HG03108 (cell line): ENCODE measurements around the gene HSPA6.
A peak's percentile ranks its signal among the peaks of the same experiment; 100 is the strongest.
"Not testable (repeated sequence)": the region's sequence is repeated elsewhere in the genome, so short reads cannot be mapped to it uniquely, and the experiment has no call there.

Experiments used
- ATAC-seq: cut with Tn5 transposase; IDR thresholded peaks from one replicate; pipeline ENCODE4 v1.9.1; 2021; ENCODE audit warnings: moderate library complexity; ENCODE audit not compliant: unreplicated experiment

The HSPA6 gene

DNA sequence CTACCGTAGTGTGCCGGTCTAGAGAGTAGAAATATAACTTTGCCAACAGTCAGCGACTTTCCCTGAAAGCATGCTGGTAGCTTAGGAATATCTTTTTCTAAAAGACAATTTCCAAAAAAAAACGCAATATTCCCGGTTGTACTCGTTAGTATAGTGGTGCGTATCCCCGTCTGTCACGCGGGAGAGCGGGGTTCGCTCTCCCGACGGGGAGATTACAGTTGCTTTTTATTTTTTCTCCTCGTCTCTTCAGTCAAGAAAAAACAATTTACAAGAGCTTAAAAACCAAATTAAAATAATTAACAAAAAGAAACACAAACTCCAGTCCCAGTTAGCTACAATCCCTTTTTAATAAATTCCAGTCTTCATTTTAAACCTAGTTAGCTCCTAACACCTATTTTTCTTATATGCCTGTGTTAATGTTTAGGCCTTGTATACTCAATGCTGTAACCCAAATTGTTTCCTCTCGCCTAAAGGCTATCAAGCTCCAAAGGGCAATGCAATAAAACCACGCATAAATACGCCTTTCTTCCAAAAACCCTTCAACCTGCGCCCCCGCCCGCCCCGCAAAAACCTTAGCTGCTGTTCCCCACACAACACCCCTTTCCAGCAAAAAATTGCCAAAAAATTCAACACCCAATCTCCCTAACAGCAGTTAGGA is 7.8 kb downstream of the HSPA6 start:
- ATAC-seq = no peak

DNA sequence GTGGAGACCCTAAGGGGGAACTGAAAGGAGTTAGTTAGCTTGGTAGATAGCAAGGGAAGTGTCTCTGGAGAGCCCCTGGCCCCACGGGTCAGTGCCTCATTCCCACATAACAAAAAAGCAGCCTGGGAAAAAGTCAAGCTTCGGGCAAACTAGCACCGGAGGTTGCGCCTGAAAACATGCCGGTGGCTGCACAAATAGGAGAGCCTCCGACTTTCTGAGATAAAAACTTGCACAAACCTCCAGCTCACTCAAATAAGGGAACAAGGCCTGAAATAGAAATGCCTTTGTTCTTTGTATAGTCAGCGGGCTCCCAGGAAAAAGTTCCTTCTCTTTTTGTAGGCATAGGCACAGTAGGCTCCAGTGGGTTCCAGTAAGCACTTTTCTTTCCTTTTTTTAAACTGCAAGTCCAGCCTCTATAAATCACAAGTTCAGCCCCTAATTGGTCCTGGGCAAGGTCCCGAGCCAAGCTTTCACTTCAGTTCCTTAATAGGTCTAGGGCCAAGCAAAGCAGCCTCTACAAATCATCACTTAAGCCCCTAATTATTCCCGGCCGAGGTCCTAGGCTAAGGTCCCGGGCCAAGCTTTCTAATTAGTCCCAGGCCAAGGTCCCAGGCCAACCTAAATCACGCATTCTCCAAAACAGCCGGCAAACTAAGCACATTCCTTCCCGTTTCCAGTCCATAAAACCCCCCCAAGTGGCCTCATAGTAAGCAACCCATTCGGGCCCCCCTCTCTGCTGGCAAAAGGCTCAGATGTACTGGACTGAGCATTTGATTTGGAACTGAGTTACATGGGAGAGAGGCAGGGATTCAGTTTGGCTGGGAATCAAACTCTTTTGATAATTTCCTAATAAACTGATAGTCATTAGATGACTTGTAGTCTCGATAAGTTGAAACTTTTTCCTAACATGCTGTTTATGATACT is 8.6 kb downstream of the HSPA6 start:
- ATAC-seq = not testable (repeated sequence)

DNA sequence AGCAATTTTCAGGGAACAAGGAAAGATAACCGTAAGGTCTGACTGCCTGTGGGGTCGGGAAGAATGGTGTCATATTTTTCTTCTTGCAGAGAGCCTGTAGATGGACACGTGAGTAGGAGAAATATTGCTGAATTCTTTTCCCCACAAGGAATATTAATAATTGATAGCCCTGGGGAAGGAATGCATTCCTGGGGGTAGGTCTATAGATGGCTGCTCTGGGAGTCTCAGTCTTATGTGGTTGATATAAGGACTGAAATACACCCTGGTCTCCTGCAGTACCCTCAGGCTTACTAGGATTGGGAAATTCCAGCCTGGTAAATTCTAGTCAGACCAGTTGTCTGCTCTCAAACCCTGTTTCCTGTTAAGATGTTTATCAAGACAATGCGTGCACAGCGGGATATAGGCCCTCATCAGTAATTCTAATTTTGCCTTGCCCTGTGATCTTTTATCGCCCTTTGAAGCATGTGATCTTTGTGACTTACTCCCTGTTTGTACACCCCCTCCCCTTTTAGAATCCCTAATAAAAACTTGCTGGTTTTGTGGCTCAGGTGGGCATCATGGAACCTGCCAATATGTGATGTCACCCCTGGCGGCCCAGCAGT is 12.8 kb downstream of the HSPA6 start:
- ATAC-seq = not testable (repeated sequence)

DNA sequence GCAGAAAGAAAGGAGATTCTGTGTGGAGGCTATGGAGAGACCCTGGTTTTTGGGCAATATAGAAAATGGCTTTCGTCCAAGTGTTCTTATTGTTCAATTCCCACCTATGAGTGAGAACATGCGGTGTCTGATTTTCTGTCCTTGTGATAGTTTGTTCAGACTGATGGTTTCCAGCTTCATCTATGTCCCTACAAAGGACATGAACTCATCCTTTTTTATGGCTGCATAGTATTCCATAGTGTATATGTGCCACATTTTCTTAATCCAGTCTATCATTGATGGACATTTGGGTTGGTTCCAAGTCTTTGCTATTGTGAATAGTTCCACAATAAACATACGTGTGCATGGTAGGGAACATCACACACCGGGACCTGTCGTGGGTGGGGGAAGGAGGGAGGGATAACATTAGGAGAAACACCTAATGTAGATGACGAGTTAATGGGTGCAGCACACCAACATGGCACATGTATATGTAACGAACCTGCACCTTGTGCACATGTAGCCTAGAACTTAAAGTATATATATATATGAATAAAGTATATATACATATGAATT is 14.7 kb downstream of the HSPA6 start:
- ATAC-seq = not testable (repeated sequence)

DNA sequence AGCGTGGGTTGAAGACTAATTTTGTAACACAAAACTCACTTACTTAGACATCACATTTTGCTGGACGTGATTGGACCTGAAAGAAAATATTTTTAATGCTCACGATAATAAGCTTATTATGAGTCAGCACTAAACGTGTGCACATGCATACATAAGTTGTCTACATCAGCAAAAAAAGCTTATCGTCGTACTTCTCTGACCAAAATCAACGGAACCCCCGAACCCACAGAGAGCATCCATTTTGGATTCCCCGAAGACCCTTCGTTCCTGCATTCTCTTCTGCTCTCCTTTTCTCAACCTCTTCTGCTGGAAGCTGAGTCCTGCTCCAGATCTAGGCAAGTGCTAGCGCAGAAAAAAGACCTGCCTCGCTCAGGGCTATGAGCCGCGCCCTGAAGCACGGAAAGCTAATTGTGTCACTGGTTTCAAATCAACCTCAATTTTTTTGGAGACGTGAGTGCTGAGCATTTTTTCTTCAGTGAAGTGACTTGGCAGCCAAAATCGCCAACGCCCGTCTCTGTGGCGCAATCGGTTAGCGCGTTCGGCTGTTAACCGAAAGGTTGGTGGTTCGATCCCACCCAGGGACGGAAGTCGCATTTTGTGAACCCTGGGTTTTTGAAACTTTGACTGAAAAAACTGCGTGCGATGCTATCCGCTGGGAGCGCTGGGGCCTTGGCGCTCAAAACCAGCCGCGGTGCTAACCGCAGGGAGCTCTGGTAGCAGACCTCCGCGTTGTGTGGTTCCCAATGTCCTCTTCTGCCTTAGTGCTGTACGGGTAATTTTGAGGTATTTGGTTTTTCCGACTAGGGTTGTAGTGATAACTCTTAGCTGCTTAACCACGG is 15.6 kb downstream of the HSPA6 start:
- peak; percentile 42 for ATAC-seq

DNA sequence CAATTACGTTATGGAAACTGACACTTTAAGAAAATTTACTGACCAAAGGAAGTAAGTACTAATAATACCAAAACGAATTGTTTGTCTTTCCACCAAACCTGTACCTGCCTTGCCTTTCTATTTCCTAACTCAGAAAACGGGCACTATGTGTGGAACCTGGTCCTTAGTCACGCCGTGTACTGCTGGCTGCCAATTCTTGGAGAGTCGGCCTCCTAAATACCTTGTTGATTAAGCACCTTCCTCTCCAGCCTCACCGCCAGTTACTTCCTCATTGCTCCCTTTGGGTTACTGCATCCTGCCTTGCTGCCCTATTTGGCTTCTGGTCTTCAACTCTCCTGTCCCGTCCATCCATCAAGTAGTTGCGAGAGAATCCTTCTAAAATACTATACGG is 16.2 kb downstream of the HSPA6 start:
- ATAC-seq = not testable (repeated sequence)

DNA sequence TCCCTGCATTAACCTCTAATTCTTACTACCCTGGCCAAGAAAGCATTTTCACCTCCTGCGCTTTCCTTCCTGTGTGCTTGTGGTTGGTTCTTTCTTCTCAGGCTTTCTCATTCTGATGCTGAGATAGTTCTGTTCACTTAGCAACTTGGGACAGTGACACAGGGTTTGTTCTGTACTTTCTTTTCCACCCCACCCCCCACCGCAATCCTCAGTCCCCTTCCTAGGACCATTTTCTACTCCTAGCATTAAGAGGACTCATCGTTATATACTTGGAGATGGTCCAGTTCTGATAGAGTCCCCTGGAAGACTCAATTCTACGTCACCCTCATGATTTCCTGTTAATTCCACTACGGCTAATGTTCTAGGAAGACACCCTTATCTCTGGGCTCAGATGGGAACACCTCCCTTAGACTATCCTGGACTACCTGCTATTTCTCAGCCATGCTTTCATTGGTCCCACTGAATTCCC is 17.8 kb downstream of the HSPA6 start:
- ATAC-seq = peak; percentile 71

DNA sequence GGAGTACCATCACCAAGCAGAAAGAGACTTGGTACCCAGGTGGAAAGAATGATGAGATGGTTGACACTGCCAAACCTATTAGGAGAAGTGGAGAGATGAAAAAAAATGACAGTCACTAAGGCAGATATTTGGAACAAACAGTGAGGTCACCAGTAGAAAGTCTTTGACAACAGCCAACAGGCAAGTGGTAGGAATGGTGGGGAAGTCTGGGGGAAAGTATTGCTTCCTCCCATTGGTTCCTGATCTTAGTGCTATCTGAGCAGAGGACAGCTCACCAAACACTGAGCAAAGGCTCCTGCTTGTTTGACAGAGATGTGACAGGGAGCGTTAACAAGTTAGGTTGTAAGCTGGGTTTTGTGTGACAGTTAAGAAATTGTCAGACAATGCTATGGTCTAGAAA is 18.8 kb downstream of the HSPA6 start:
- not testable (repeated sequence) for ATAC-seq

DNA sequence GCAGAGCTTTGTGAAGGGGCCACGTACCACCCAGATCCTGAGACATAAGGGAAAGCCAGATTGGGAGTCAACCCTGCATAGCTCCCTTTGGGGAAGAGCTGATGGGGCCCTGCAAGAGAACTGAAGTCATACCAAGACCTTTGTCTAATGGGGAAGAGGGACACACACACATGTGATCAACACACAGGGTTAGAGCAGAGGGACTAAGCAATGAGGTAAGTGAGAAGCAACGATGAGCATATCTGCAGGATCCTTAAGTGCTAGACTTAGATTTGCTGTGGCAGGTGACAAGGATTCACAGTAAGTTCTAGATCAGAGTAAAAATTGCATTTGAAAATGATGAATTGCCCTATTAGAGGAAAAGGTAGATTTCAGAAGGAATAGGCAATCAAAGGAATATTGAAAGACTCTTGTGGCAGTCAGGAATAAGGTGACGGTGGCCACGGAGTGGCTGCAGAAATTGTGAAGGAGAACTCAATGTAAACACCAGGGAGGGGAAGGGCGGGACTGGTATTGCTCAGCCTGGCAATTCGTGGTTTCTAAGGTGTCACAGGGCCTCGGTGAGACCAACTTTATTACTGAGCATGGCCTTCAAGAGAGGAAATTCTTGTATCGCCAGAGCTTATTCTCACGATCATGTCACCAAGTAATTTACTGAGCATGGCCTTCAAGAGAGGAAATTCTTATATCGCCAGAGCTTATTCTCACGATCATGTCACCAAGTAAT is 20.8 kb downstream of the HSPA6 start:
- not testable (repeated sequence) for ATAC-seq

DNA sequence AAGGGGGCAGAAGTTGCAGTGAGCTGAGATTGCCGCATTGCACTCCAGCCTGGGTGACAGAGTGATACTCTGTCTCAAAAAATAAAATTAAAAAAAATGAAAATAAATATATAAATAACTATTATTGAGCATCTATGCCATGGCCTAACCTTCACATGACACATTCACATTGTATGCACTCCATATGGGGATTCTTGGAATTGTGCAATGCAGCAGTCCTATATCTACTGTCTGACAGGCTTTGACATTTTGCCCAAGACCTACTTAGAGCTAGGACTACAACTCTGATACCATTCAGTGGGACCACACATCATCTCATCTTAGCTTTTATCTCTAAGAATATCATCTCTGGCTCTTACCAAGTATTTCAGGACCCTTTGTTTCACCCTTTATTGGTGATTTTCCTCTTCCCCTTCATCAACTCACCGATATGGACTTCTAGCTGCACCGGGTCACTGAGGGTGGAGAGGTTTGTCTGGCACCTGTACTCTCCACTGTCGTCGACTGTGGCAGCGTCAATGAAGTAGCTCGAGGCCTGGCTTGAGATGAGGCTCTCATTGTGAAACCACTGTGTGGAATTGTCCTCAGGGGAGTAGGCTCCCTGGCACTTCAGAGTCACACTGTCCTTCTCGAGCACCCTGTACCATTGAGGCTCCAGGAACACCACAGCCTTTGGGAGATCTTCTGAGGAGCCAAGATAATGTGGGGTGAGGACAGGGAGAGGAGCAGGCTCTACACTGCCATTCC is 23.8 kb downstream of the HSPA6 start:
- not testable (repeated sequence) for ATAC-seq

DNA sequence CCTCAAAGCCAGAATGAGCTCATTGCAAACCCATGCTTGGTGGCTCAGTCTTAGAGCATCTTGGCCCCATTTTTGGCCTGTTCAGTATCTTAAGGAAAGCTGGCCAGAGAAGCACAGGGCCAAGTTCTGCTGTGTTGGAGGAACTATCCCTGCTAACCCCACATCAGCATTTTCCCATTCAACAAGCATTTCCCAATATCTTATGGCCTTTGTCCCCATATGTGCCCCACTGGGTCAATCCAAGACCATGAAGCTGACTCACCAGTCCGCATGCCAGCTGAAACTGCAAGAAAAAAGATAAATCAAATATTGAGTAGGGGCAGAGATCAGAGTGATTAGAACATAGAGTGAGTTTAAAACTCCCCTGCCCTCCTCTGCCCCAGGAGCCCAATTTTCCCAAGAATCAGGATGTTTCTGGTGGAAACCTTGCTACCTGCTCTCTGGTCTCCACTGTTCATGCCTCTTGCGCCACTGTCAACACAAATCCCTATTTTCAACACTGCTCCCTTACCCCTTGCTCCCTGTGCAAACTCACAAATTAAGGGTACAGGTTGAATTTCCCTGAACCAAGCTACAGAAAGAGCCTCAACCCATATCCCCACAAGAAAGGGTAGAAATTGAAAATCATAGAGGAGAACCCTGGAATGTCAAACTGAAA is 24.5 kb downstream of the HSPA6 start:
- not testable (repeated sequence) for ATAC-seq

DNA sequence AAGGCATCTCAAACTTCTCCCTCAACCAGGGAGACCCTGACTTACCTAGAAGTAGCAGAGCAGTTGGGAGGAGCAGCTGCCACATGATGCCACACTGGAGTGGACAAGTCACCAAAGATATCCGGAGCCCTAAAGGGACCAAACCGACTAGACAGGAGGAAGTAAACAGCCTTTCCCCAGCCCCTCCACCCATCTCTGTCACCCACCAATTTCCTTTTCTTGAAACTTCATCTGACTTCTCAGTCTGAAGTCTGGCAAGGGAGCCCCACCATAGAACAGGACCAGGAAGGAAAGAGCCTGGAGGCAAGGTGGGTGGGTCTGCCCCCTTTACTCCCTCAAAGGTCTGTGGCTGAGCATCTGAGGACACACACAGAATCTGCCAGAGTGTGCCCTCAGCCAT is 25.3 kb downstream of the HSPA6 start, which contains the start of gene FCGR3A:
Gene FCGR3A, minus strand, starts transcription at position 167 of the 400 bp plus-strand sequence. Its CDS starts 82 bp downstream, at position 85.
- ATAC-seq = no peak

DNA sequence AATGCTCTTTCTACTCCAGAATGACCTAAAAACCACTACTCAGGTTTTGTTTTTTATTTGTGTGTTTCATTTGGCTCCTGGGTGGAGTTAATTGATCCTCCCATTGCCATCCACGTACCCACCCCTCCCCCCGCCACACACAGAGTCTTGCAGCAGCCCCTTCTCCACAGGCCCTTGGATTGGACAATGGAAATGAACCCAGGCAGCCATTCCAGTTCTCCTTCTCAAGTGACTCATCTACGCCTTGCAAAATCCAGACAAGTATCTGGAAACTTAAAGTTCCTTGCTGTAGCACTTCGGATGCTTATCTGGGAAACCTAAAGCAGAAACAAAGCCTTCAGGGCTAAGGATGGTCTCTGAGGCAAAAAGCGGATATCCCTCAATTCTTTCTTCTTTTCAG is 26.6 kb downstream of the HSPA6 start:
- not testable (repeated sequence) for ATAC-seq

DNA sequence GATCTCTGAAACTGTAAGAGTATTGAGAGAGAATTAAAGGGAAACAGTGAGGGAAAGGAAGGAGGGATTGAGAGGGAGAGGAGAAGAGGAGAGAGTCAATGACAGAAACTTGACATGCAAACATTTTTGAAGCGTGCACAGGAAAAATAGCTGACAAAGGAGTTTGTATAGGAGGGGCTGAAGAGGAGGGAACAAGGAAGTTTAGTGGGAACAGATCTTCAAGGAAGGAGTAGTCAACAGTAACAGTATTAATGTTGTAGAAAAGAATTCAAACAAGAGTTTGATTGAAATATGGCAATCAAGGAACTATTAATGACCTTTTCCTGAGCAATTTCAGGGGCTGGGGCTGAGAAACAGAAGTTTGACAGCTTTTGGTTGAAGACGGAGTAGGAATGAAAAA is 29.3 kb downstream of the HSPA6 start:
- ATAC-seq = not testable (repeated sequence)

DNA sequence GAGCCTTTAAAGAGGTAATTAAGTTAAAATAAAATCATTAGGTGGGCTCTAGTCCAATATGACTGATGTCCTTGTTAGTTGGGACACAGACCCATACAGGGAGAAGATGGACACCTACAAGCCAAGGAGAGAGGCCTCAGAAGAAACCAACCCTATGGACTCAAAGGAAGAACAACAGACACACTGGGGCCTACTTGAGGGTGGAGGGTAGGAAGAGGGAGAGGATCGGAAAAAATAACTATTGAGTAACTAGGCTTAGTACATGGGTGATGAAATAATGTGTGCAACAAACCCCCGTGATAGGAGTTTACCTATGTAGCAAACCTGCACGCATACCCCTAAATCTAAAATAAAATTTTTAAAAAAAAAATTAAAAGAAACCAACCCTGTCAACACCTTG is 30.0 kb downstream of the HSPA6 start:
- ATAC-seq = not testable (repeated sequence)

DNA sequence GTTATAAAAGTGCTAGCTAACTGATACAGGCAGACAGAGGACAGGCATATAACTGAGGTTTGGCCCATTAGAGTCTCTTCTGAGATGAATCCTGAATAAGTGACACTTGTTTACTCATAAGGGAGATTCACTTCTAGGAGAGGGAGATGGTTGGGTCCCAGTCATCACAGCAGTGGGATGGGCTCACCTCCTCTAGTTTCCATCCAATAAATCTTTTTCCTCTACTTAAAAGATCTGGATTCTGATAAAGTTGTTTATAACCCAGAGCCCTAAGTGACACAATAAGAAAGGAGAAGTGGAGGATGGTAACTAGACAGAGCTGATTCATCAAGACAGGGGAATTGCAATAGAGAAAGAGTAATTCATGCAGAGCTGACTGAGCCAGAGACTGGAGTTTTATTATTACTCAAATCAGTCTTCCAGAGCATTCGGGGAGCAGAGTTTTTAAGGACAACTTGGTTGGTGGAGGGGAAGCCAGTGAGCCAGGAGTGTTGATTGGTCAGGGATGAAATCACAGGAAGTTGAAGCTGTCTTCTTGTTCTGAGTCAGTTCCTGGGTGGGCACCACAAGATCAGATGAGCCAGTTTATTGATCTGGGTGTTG is 30.6 kb downstream of the HSPA6 start:
- not testable (repeated sequence) for ATAC-seq

DNA sequence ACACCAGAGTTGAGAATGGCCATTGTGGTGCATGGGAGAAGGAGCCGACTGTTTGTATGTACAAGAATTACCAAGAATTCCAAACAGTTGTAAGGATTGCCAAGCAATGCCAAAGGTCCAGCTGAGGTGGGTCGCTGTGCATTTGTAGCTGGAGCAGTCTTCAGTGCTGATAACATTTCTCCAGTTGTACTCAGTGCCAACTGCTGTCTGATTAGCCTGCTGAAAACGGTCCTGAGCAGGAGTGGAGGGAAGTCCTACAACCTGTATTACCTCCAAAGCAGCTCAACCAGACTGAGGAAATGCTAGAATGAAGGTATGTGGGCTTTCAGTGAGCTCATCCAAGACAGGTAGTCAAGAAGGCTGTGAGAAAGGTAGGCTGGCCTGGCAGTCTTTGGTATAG is 31.8 kb downstream of the HSPA6 start:
- ATAC-seq = not testable (repeated sequence)

DNA sequence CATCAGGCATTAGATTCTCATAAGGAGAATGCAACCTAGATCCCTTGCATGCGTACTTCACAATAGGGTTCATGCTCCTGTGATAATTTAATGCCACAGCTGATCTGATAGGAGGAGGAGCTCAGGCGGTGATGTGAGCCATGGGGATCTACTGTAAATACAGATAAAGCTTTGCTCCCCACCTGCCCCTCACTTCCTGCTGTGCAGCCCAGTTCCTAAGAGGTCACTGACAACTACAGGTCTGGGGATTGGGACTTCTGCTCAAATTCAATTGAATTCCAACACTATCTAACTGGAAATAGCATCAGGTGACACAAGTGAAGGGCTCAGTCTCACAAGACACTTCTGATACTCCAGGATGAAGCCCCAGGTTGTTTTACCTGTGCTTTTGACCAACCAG is 32.6 kb downstream of the HSPA6 start:
- not testable (repeated sequence) for ATAC-seq
